HEK293 (cell line): ENCODE results near the gene TADA2B.

Experiments
- CTCF ChIA-PET: fragments of 350-600 bp; formaldehyde crosslinking; extraction: SDS; loops from one replicate; lab custom pipeline; 2021; ENCODE audit warnings: antibody characterized with exemption; lab: Yijun Ruan, JAX
- POLR2A ChIA-PET: fragments of 300-600 bp; formaldehyde crosslinking; extraction: SDS; loops from one replicate; lab custom pipeline; 2020; ENCODE audit warnings: antibody characterized with exemption, inconsistent platforms; lab: Yijun Ruan, JAX
- H3K27ac ChIP-seq: fragments of 200-500 bp; sonication (Bioruptor generic); 2 replicates; pipeline ENCODE4 v1.5.1; 2014; ENCODE audit warnings: low read depth, low read length, control low read depth, inconsistent platforms; ENCODE audit errors: extremely low read depth
- H3K36me3 ChIP-seq, 2 experiments: fragments of 200-500 bp in 1 of 2; sonication (Bioruptor generic) in 1 of 2; 1 replicate in 1 of 2; 2 replicates in 1 of 2; pipeline ENCODE4 v1.5.1; 2014 to 2017; ENCODE audit warnings: inconsistent platforms in 2 of 2, low read length in 2 of 2; ENCODE audit not compliant: control insufficient read depth in 2 of 2, insufficient read depth in 1 of 2
- H3K4me1 ChIP-seq: fragments of 200-500 bp; sonication (Bioruptor generic); 2 replicates; pipeline ENCODE4 v1.5.1; 2014; ENCODE audit warnings: mild to moderate bottlenecking, low read length, inconsistent platforms; ENCODE audit not compliant: control insufficient read depth, insufficient read depth
- H3K4me3 ChIP-seq: 2 replicates; pipeline ENCODE4 v1.5.1; 2011; ENCODE audit warnings: low read depth, mild to moderate bottlenecking, control low read depth, low read length, moderate library complexity
- H3K9me3 ChIP-seq: fragments of 200-500 bp; sonication (Bioruptor generic); 2 replicates; pipeline ENCODE4 v1.5.1; 2014; ENCODE audit warnings: low read depth, low read length, inconsistent platforms; ENCODE audit not compliant: control insufficient read depth, insufficient read depth
- GLIS2 ChIP-seq: fragments of 450-650 bp; formaldehyde crosslinking; IDR thresholded peaks from 2 replicates; pipeline ENCODE4 v1.5.1; 2016; ENCODE audit warnings: missing biosample characterization, missing genetic modification characterization
- HOXD13 ChIP-seq: sonication (generic); formaldehyde crosslinking; IDR thresholded peaks from 2 replicates; pipeline ENCODE4 v1.8.0; 2022; ENCODE audit warnings: missing genetic modification reagents, borderline replicate concordance
- KLF7 ChIP-seq: fragments of 450-650 bp; formaldehyde crosslinking; IDR thresholded peaks from 2 replicates; pipeline ENCODE4 v1.5.1; 2016; ENCODE audit warnings: missing biosample characterization, missing genetic modification characterization, borderline replicate concordance
- PRDM1 ChIP-seq: fragments of 450-650 bp; formaldehyde crosslinking; IDR thresholded peaks from 2 replicates; pipeline ENCODE4; 2016; ENCODE audit warnings: missing biosample characterization, missing genetic modification characterization
- SALL2 ChIP-seq: fragments of 450-650 bp; formaldehyde crosslinking; IDR thresholded peaks from 2 replicates; pipeline ENCODE4 v1.5.0; 2017; ENCODE audit warnings: missing biosample characterization, mild to moderate bottlenecking, missing genetic modification characterization, borderline replicate concordance
- ZBTB8A ChIP-seq: fragments of 450-650 bp; formaldehyde crosslinking; IDR thresholded peaks from 2 replicates; pipeline ENCODE4 v1.5.1; 2016; ENCODE audit warnings: missing biosample characterization, missing genetic modification characterization
- ZFHX2 ChIP-seq: fragments of 450-650 bp; formaldehyde crosslinking; conservative IDR thresholded peaks from 2 replicates; pipeline ENCODE4 v1.5.1; 2016; ENCODE audit warnings: missing biosample characterization, missing genetic modification characterization
- ZNF138 ChIP-seq: fragments of 450-650 bp; formaldehyde crosslinking; IDR thresholded peaks from 2 replicates; pipeline ENCODE4 v1.5.1; 2016; ENCODE audit warnings: missing biosample characterization, missing genetic modification characterization, borderline replicate concordance
- ZNF221 ChIP-seq: fragments of 450-650 bp; formaldehyde crosslinking; IDR thresholded peaks from 2 replicates; pipeline ENCODE4 v1.5.1; 2017; ENCODE audit warnings: missing biosample characterization, missing genetic modification characterization, borderline replicate concordance
- ZNF274 ChIP-seq, 2 experiments: fragments of 200-500 bp in 1 of 2; fragments of 450-650 bp in 1 of 2; sonication (Bioruptor generic) in 1 of 2; formaldehyde crosslinking in 1 of 2; IDR thresholded peaks; 2 replicates each; pipeline versions ENCODE4 v1.5.1 to v1.6.1; 2014 to 2016; ENCODE audit warnings: borderline replicate concordance in 1 of 2, inconsistent platforms in 1 of 2, low read length in 1 of 2, missing biosample characterization in 1 of 2, missing genetic modification characterization in 1 of 2
- ZNF335 ChIP-seq: fragments of 450-650 bp; formaldehyde crosslinking; conservative IDR thresholded peaks from 2 replicates; pipeline ENCODE4 v1.5.1; 2016; ENCODE audit warnings: missing biosample characterization, missing genetic modification characterization
- ZNF549 ChIP-seq: fragments of 450-650 bp; IDR thresholded peaks from 2 replicates; pipeline ENCODE4 v1.5.1; 2018; ENCODE audit warnings: missing biosample characterization, missing genetic modification characterization, mild to moderate bottlenecking, inconsistent platforms, moderate library complexity
- ZNF677 ChIP-seq: fragments of 450-650 bp; IDR thresholded peaks from 2 replicates; pipeline ENCODE4 v1.5.0; 2018; ENCODE audit warnings: missing biosample characterization, mild to moderate bottlenecking, missing genetic modification characterization, moderate library complexity
- TF ChIP-seq, protein P1 (sequence below): fragments of 450-650 bp; formaldehyde crosslinking; IDR thresholded peaks from 2 replicates; pipeline ENCODE4 v1.5.1; 2016; ENCODE audit warnings: missing biosample characterization, missing genetic modification characterization, low read depth
- TF ChIP-seq, protein P2 (sequence below): fragments of 450-650 bp; formaldehyde crosslinking; conservative IDR thresholded peaks from 2 replicates; pipeline ENCODE4 v1.5.1; 2016; ENCODE audit warnings: low read depth, missing biosample characterization, missing genetic modification characterization
- TF ChIP-seq, protein P3 (sequence below): fragments of 450-650 bp; formaldehyde crosslinking; IDR thresholded peaks from 2 replicates; pipeline ENCODE4 v1.5.1; 2016; ENCODE audit warnings: missing biosample characterization, missing genetic modification characterization
- TF ChIP-seq, protein P4 (sequence below): fragments of 450-650 bp; formaldehyde crosslinking; IDR thresholded peaks from 2 replicates; pipeline ENCODE4 v1.5.1; 2016; ENCODE audit warnings: missing biosample characterization, missing genetic modification characterization

The TADA2B gene

DNA sequence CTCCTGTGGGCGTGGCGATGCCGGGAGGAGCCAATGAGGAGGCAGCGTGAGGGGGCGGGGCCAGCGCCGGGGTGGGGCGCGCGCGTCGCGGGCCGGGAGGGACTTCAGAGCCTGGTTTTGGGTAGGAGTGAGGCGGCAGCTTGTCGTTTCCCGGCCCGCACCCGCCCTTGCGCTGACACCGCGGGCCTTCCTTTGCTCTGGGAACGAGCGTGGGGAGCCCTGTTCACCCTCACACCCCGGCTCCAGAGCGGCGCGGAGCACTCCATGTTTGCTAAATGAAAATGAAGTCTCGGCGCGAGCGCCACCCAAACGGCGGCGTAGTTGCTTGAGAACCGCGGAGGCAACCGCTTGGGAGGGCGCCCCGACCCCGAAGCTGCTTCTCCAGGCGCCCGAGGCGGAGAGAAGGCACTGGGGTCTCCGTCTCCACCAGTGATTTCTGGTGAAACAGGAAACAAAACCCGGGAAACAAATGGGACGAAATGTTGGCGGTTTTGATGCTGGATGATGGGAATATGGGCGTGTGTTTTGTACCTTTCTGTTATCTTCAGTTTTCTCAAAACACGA is 25.2 kb downstream of the TADA2B start (continued):
- TF ChIP-seq ZFHX2 (tag by site-specific recombination) (peak; percentile 24; the same call in 1 of the 2 replicates), ZBTB8A (peak; percentile 32)
- TF ChIP-seq, protein P1, sequence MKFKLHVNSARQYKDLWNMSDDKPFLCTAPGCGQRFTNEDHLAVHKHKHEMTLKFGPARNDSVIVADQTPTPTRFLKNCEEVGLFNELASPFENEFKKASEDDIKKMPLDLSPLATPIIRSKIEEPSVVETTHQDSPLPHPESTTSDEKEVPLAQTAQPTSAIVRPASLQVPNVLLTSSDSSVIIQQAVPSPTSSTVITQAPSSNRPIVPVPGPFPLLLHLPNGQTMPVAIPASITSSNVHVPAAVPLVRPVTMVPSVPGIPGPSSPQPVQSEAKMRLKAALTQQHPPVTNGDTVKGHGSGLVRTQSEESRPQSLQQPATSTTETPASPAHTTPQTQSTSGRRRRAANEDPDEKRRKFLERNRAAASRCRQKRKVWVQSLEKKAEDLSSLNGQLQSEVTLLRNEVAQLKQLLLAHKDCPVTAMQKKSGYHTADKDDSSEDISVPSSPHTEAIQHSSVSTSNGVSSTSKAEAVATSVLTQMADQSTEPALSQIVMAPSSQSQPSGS (tag by site-specific recombination): no peak
- TF ChIP-seq, protein P2, sequence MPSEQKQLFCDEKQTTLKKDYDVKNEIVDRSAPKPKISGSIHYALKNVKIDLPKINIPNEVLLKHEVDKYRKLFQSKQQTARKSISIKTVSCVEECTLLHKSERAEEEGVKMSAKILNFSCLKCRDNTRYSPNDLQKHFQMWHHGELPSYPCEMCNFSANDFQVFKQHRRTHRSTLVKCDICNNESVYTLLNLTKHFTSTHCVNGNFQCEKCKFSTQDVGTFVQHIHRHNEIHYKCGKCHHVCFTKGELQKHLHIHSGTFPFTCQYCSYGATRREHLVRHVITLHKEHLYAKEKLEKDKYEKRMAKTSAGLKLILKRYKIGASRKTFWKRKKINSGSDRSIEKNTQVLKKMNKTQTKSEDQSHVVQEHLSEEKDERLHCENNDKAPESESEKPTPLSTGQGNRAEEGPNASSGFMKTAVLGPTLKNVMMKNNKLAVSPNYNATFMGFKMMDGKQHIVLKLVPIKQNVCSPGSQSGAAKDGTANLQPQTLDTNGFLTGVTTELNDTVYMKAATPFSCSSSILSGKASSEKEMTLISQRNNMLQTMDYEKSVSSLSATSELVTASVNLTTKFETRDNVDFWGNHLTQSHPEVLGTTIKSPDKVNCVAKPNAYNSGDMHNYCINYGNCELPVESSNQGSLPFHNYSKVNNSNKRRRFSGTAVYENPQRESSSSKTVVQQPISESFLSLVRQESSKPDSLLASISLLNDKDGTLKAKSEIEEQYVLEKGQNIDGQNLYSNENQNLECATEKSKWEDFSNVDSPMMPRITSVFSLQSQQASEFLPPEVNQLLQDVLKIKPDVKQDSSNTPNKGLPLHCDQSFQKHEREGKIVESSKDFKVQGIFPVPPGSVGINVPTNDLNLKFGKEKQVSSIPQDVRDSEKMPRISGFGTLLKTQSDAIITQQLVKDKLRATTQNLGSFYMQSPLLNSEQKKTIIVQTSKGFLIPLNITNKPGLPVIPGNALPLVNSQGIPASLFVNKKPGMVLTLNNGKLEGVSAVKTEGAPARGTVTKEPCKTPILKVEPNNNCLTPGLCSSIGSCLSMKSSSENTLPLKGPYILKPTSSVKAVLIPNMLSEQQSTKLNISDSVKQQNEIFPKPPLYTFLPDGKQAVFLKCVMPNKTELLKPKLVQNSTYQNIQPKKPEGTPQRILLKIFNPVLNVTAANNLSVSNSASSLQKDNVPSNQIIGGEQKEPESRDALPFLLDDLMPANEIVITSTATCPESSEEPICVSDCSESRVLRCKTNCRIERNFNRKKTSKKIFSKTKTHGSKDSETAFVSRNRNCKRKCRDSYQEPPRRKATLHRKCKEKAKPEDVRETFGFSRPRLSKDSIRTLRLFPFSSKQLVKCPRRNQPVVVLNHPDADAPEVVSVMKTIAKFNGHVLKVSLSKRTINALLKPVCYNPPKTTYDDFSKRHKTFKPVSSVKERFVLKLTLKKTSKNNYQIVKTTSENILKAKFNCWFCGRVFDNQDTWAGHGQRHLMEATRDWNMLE (tag by site-specific recombination): no peak

DNA sequence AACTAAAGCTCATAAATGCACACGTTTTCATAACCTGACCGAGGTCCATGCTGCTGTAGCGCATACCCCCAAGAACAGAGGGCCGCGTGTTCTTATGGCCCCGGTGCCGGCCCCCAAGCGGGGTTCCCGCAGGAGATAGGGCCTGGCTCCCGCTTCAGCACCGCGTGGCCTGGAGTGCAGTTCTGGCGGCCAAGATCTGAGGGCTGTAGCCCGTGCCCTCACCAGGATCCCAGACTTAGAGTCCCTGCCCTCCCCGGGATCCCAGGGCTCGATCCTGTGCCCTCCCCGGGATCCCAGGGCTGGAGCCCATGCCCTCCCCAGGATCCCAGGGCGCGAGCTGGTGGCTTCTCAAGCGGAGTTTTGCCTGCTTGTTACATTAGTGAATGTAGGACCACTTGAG is 25.7 kb downstream of the TADA2B start:
- ChIA-PET CTCF (interaction anchor here (0.7 to 6.3 kb wide), 10 partner anchors 14 to 394 kb away, joined by 3 to 69 read pairs (median 4); partner anchors contain the start of gene TADA2B), POLR2A (interaction anchor here (0.8 to 1.7 kb wide), 6 partner anchors 26 to 344 kb away, joined by 3 to 8 read pairs (median 4); partner anchors contain the start of gene TBC1D14)
- peak overlapping the region; percentile 62 for H3K4me3 ChIP-seq
- peaks cover 0 to 27% of the 10 kb centered on the region in 2 experiments; a peak in 2 of 3 replicates for H3K36me3 ChIP-seq
- H3K27ac ChIP-seq: no peak overlapping the region
- TF ChIP-seq, protein P3, sequence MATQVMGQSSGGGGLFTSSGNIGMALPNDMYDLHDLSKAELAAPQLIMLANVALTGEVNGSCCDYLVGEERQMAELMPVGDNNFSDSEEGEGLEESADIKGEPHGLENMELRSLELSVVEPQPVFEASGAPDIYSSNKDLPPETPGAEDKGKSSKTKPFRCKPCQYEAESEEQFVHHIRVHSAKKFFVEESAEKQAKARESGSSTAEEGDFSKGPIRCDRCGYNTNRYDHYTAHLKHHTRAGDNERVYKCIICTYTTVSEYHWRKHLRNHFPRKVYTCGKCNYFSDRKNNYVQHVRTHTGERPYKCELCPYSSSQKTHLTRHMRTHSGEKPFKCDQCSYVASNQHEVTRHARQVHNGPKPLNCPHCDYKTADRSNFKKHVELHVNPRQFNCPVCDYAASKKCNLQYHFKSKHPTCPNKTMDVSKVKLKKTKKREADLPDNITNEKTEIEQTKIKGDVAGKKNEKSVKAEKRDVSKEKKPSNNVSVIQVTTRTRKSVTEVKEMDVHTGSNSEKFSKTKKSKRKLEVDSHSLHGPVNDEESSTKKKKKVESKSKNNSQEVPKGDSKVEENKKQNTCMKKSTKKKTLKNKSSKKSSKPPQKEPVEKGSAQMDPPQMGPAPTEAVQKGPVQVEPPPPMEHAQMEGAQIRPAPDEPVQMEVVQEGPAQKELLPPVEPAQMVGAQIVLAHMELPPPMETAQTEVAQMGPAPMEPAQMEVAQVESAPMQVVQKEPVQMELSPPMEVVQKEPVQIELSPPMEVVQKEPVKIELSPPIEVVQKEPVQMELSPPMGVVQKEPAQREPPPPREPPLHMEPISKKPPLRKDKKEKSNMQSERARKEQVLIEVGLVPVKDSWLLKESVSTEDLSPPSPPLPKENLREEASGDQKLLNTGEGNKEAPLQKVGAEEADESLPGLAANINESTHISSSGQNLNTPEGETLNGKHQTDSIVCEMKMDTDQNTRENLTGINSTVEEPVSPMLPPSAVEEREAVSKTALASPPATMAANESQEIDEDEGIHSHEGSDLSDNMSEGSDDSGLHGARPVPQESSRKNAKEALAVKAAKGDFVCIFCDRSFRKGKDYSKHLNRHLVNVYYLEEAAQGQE (tag by site-specific recombination): peak; percentile 61
- no peak for TF ChIP-seq PRDM1
- no peak for TF ChIP-seq ZNF549 (tag by site-specific recombination)
- TF ChIP-seq SALL2 (tag by site-specific recombination): no peak
- TF ChIP-seq ZNF221: no peak
- no peak for TF ChIP-seq ZNF274 (IDR thresholded peaks at IDR 0.05; ENCODE audit: low read length)
- TF ChIP-seq ZNF274 (tag by site-specific recombination; IDR thresholded peaks at IDR 0.05; ENCODE audit: borderline replicate concordance): no peak
- TF ChIP-seq ZNF335 (tag by site-specific recombination): no peak
- no peak for TF ChIP-seq HOXD13 (CRISPR knock-in tag)
- TF ChIP-seq KLF7 (tag by site-specific recombination): no peak
- TF ChIP-seq, protein P2 (tag by site-specific recombination): no peak
- TF ChIP-seq ZNF677 (tag by site-specific recombination): no peak
- TF ChIP-seq, protein P4, sequence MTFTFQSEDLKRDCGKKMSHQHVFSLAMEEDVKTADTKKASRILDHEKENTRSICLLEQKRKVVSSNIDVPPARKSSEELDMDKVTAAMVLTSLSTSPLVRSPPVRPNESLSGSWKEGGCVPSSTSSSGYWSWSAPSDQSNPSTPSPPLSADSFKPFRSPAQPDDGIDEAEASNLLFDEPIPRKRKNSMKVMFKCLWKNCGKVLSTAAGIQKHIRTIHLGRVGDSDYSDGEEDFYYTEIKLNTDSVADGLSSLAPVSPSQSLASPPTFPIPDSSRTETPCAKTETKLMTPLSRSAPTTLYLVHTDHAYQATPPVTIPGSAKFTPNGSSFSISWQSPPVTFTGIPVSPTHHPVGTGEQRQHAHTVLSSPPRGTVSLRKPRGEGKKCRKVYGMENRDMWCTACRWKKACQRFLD (tag by site-specific recombination): no peak
- TF ChIP-seq GLIS2 (tag by site-specific recombination): peak; percentile 21; the same call in 1 of the 2 replicates
- no peak for TF ChIP-seq ZNF138 (tag by site-specific recombination)
- peaks cover 2% of the 10 kb centered on the region; the same call in 1 of the 2 replicates for H3K4me1 ChIP-seq
- H3K9me3 ChIP-seq: no peaks in the 10 kb centered on the region
